NOMO-1 treated with DMSO at 0.1 percent for 48 hours (cell line): ENCODE results near the gene SLC22A3.

Experiments used
- DNase-seq: peaks from one replicate; lab custom pipeline; 2025; ENCODE audit not compliant: unreplicated experiment; lab: John Stamatoyannopoulos, UW

Gene SLC22A3

DNA sequence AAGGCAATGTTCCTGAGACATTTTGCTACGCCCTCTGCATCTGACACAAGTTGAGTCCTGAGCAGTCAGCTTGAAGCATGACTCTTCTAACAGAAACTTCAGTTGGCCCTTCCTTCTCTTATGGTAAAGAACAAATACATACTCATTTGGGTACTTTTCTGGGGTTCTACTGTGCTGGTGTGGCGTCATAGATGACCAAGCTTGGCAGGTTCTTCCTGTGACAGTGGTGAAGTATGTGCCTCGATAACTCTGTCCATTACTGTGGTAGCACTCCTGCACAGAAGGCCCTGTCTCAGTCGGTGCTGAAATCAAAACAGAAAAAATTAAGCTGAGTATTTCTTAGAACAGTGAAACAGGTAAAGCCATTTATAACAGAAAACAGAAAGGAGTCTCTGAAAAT is 152.5 kb downstream of the SLC22A3 start:
- no peak for DNase-seq
